HG03025 (cell line): ENCODE measurements around the gene CHAC2.

Source experiments
- ATAC-seq: cut with Tn5 transposase; IDR thresholded peaks from one replicate; pipeline ENCODE4 v1.9.1; 2021; ENCODE audit warnings: mild to moderate bottlenecking, moderate library complexity; ENCODE audit not compliant: unreplicated experiment, low FRiP score

The CHAC2 gene

DNA sequence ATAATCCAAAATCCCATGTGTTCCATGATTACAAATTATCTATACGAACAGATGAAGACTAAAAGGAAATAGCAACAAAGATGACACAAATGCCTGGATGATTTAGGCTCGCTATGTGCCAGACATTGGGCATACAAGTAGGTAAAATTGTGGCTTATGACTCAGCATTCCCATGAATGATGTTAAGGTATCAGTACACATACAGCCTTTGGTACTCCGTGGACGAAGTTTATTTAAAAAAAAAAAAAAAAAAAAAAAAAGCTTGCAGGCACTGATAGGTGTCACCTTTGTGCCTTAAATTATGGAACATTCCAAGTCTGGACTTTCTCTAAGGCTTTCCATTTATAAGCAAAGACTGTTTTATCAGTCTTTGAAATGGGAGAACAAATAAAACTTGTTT is 2.7 kb downstream of the CHAC2 start:
- no peak for ATAC-seq

GRCh38 chr2:53777134-53777533 is 9.5 kb downstream of the CHAC2 start:
- no peak for ATAC-seq

DNA sequence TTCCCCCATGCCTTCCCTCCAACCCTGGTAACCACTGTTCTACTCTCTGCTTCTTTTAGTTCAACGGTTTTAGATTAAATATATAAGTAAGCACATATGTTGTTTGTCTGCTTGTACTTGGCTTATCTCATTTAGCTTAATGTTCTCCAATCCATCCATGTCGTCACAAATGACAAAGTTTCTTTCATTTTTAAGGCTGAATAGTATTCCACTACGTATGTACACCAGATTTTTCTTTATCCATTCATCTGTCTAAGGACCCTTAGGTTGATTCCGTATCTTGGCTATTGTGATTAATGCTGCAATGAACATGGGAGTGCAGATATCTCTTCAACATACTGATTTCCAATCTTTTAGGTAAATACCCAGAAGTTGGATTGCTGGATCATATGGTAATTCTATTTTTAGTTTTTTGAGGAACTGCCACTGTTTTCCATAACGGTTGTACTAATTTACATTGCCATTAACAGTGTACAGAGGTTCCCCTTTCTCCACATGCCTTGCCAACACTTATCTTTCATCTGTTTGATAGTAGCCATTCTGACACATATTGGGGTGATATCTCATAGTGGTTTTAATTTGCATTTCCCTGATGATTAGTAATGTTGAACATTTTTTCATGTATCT is 11.0 kb downstream of the CHAC2 start:
- ATAC-seq: no peak

DNA sequence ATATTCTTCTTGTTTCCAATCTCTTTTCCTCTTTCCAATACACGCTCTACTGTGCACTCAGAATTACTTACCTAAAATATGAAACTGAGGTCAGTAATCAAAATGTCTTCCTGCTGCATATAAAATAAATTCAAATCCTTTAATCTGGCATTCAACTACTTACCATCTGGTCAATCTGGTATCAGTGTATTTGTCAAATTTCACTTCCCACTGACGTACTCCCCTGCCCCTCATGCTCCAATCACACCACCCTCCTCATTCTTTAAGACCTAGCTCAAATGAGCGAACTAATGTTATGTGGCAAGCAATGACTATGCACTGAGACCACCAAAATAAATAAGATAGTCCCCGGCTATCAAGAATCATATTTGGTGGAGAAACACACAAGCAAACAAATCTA is 12.5 kb downstream of the CHAC2 start:
- no peak for ATAC-seq

- ATAC-seq: no peak
Measured at GRCh38 chr2:53782676-53783075, 15.1 kb downstream of the CHAC2 start.

DNA sequence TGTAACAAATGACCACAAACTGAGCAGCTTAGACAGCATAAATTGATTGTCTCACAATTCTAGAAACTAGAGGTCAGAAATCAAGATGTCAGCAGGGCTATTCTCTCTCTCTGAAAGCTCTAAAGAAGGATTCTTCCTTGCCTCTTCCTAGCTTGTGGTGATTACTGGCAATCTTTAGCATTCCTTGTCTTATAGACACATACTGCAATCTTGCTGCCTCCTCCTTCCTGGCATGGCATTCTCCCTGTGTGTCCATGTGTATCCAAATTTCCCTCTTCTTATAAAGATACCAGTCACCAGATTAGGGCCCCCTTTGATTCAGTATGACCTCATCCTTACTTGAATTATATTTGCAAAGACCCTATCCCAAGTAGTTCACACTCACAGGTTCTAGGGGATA is 16.8 kb downstream of the CHAC2 start:
- no peak for ATAC-seq

GRCh38 chr2:53785366-53785765 is 17.8 kb downstream of the CHAC2 start:
- no peak for ATAC-seq

DNA sequence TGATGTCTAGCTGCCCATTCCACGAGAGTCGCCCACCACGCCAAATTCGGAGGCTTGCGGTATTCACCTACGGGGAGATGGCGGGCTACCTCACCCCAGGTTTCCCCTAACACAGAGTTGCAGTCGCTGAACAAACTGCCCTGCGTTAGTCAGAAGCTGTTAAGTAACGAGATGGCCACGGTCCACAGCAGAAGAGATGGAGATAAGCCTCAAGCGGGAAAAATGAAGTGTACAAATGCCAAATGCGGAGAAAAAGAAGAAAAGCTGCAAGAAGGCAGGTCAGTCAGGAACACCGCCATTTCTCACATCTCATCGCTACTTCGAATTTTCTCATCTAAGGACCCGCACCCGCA is 18.7 kb downstream of the CHAC2 start:
- peak; percentile 12 for ATAC-seq

GRCh38 chr2:53786705-53787613 is 19.4 kb downstream of the CHAC2 start, which contains the start of the genes ASB3 and ERLEC1:
Gene ASB3 (minus strand): TSS chr2:53786953. CDS start chr2:53765572, 21,381 bp downstream.
Gene ERLEC1 (plus strand): TSS chr2:53787044. CDS start chr2:53787211, 167 bp downstream.
- ATAC-seq: peak; percentile 90

DNA sequence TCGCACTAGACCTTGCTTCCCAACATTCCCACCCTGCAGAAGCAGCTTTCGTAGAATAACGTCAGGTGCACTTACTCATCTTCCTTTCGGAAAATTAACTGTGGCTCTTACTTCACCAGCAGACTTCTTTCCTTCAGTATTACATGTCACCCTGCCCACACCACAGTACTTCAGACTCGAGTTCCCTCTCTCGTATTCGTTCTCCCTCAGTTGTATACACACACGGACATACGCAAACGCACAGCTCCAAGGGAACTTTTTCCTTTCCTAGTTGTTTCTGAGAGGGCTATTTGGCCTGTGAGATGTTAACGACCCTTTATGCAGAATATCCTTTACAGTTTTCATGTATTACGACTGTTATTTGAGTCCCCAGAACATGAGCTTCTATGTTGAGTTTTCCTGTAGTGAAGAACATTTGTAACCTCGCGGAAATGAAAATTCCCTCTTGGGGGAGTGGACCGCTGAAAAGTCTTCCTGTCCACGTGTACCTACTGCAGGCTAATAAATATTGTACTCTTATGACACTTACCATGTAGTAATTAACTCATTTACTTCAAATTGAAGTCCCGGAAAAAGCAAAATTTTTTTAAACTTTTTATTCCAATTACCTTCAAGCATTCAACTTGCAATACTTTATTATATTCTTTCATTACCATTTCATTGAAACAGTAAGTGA is 20.1 kb downstream of the CHAC2 start:
- no peak for ATAC-seq

DNA sequence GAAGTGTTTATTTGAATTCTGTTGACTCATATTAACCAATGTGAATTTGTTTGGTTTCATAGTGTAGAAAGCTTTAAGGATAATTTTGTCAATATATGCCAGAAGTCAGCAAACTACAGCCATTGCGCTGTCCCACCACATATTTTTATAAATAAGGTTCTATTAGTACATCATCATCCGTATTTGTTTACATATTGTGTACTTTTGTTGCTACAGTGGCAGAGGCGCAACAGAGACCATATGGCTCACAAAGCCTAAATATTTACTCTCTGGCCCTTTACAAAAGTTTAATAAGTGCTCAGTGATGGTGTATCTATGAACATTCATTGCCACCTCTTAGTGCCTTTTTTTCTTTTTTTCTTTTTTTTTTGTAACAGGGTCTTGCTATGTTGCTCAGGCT is 25.7 kb downstream of the CHAC2 start:
- ATAC-seq: no peak

DNA sequence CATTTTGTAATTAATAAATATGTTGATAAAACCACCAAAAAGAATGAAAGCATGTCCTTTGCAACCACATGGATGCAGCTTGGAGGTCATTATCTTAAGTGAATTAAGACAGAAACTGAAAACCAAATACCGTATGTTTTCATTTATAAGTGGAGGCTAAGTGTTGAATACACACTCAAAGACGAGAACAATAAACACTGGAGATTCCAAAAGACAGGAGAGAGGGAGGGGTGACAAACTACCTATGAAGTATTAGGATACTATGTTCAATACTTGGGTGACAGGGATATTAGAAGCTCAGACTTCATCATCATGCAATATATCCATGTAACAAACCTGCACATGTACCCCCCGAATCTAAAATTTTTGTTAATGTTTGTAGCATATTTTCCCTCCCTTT is 26.2 kb downstream of the CHAC2 start:
- ATAC-seq: no peak

DNA sequence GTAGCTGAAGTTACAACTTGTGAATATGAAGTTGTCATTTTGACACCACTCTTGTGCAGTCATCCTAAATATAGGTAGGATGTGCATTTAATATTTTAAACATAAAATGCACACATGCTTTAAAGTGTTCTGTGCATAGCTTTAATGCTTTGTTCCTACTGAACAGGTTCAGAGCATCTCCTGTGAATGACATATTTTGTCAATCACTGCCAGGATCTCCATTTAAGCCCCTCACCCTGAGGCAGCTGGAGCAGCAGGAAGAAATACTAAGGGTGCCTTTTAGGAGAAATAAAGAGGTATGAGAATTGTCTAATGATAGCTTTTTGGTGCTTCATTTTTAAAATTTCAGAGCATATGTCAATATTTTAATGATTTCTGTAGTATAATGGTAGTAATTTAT is 33.9 kb downstream of the CHAC2 start:
- ATAC-seq: no peak

- ATAC-seq: no peak
Measured at GRCh38 chr2:53802617-53803151, 35.1 kb downstream of the CHAC2 start.

DNA sequence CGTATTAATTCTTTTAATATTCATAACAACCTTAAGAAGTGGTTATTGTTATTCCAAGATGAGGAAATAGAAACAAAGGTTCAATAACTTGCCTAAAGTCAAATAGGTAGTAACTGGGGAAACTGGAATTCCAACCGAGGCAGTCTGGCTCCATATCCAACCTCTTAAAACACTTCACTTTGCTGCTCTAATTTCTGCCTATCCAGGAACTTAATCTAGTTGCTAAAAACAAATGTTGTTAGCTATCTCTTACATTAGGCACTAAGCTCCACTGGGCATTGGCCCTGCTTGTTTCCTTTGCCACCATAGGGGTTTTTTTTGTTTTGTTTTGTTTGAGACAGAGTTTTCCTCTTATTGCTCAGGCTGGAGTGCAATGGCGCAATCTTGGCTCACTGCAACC is 44.0 kb downstream of the CHAC2 start:
- ATAC-seq: no peak

- ATAC-seq: no peak
Measured at GRCh38 chr2:53813151-53813550, 45.5 kb downstream of the CHAC2 start.

DNA sequence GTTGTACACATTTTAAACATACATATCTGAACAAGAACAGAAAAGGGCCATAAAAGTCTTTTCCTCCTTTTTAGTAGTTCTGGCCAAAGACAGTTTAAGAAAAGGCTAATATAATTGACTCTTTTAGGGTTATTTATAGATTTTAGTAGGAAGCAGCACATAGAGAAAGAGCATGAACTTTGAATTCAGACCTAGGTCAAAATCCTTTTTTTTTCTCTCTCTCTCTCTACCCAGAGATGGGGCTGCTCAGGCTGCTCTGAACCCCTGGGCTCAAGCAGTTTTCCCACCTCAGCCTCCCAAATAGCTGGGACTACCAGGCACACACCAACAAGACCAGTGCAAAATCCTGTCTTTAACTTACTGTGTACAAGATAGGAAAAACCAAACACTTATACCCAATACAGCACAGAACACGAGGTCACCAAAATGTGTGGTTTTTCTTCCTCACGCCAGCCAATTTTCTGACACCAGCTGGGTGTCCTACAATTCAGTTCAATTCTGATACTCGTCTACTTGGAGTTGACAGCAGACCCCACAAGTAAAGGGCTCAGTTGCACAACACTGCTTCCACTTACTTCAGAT is 51.3 kb downstream of the CHAC2 start:
- no peak for ATAC-seq

GRCh38 chr2:53819634-53820033 is 52.0 kb downstream of the CHAC2 start:
- ATAC-seq: no peak

- ATAC-seq: no peak
Measured at GRCh38 chr2:53820048-53820447, 52.4 kb downstream of the CHAC2 start.

DNA sequence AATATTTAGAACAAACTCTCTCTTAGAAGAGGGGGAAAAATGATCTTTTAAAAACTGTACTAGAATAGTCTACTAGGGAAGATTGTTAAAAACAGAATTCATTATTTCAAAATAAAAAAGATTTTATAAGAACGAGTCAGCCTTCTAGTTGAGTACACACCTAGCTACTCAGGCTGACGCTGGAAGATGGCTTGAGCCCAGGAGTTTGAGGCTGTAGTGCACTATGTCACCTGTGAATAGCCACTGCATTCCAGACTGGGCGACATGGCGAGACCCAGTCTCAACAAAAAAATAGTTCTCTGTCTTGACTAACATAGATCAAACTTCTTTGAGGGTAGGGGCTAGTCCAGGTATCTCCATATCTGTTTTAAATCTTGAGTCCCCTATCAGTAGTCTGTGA is 53.1 kb downstream of the CHAC2 start:
- ATAC-seq: no peak

GRCh38 chr2:53821810-53822209 is 54.2 kb downstream of the CHAC2 start:
- no peak for ATAC-seq
